ENCODE measurements around the gene CHFR. TPM values are rescaled to one million over a fixed set of nuclear protein-coding genes. Genes with fewer than 3 reads are reported as not detected.

CHFR gene
- total RNA-seq, 4 donors from 2014 or later: 25.5 to 38.6 (median 30.4) TPM

DNA sequence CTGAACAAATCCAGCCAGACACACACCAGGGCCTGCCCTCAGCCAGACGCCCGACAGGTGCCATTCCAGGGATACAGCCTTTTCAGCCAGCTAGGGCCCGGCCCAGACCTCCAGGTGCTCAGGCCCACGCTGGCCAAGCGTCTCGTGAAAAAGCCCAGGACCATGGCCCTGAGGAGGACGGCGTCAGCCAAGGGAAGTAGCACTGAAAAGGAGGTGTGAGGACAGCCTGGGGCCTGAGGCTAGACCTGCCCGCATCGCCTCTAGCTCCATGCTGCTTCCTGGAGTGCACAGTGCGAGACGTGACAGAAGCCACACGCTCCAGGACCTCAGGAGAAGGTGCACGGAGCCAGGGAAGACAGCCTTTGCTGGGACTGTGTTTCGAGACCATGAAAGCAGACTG lies 88.6 kb downstream of the CHFR start:
- TF ChIP-seq, protein P1, sequence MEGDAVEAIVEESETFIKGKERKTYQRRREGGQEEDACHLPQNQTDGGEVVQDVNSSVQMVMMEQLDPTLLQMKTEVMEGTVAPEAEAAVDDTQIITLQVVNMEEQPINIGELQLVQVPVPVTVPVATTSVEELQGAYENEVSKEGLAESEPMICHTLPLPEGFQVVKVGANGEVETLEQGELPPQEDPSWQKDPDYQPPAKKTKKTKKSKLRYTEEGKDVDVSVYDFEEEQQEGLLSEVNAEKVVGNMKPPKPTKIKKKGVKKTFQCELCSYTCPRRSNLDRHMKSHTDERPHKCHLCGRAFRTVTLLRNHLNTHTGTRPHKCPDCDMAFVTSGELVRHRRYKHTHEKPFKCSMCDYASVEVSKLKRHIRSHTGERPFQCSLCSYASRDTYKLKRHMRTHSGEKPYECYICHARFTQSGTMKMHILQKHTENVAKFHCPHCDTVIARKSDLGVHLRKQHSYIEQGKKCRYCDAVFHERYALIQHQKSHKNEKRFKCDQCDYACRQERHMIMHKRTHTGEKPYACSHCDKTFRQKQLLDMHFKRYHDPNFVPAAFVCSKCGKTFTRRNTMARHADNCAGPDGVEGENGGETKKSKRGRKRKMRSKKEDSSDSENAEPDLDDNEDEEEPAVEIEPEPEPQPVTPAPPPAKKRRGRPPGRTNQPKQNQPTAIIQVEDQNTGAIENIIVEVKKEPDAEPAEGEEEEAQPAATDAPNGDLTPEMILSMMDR (IDR thresholded peaks at IDR 0.05; ENCODE audit: low read depth): no peak

DNA sequence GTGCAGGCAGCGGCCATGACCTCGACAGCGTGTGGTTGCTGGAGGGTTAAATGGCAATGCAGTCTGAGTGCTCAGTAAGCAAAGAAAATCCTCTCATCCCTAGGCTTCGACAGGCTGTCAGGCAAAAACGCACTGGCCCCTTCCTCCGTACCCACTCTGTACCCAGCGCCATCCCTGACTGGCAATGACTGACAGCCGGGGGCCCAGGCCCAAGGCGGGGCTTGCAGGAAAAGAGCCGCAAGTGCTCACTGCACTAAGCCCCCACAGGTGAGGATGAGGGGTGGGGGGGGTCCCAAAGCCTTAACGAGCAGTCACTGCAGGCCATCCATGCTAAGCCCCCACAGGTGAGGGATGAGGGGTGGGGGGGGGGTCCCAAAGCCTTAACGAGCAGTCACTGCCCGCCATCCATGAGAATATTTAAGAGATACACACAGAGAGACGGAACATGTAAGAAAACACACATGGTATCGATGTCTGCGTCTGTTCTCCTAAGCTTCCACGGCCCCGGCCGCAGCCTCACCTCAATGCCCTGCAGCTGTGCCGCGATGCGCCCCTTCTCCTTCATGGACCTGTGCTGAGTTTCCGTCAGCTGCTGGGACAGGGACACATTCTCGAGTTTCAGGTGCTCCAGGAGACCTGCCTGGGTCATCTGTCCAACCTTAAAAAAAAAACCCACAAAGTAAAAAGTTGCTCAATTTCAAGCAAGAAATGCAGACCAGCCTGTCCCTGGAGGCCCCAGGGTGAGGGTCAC lies 89.4 kb downstream of the CHFR start:
- TF ChIP-seq, protein P1 (IDR thresholded peaks at IDR 0.05; ENCODE audit: low read depth): no peak

DNA sequence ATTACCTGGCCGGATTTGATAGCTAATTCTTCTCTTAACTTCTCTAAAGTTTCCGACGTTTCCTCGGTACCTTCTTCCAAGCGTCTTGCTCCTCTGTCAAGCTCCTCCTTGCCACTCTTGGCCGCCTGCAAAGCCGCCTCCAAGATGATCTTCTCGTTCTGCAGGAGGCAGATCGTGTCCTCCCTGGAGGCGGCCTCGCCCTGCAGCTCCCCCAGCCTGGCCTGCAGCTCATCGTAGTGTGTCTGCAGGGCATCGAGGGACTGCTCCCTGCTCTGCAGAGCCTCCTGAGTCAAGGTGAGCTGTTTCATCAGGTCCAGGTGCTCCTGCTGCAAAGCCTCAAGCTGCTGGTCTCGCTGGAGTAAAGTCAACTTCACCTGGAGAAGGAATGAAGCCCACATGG lies 91.6 kb downstream of the CHFR start:
- TF ChIP-seq, protein P1 (IDR thresholded peaks at IDR 0.05; ENCODE audit: low read depth): no peak

DNA sequence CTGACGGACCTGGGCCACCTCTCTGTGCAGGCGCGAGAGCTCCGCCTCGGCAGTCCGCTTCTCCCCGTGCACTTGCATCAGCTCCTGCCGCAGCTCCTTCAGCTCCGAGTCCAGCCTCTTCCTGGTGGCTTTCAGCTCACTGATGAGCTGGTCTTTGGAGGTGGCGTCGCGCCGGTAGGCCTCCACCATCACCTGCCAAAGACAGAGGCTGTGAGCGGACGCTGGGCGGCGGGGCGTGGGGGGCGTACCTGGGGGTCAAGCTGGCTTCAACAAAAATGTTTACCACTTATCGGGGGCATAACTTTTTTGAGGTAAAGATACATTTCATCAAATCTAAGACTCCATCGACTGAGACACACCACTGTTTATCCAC lies 98.3 kb downstream of the CHFR start:
- TF ChIP-seq, protein P1 (IDR thresholded peaks at IDR 0.05; ENCODE audit: low read depth): no peak

DNA sequence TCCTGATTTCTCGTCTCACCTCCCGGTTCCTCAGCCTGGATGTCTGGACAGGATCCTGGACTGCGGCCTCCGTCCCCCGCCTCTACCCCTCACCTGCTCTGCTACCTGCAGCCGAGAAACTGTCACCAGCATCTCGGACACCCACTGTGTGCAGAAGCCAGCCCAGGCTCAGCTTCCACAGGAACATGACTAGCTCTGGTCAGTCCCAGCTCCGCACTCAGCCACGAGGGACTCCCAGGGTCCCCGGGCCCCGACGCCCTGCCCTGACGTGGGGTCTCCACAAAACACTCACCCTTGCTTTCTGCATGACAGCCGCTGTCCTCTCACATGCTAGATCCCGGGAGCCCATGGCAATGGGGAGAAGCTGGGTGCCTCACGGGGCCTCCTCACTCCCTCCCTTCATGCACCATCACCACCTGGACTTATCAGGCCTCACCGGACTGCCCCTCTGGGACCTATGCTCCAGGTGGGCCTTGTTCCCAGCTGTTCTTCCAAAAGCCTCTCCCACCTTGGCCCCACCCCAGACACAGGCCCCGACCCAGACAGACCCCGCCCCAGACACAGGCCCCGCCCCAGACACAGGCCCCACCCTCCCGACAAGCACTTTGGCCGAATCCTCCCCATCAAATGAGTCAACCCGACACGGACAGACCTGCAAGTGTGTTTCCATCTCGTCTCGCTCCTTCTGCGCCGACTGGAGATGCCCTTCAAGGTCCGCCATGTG lies 98.9 kb downstream of the CHFR start:
- TF ChIP-seq, protein P1 (IDR thresholded peaks at IDR 0.05; ENCODE audit: low read depth): no peak

DNA sequence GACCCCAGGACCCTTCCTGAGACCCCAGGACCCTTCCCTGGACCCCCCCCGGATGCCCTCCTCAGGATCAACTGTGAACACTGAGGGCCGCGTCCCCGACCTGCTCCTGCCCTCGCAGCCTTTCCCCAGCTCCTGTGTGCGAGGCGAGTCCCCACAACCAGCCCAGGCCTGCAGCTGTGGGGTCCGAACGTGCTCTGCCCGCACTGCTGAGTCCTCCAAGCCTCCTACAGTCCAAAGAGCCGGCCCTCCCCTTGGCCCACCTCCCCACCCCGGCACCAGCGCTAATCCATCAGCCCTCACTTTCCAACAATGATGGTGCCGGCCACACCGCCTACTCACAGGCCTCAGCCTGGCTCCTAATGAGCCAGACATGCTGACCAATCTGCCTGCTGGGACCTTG lies 99.5 kb downstream of the CHFR start:
- TF ChIP-seq, protein P1 (IDR thresholded peaks at IDR 0.05; ENCODE audit: low read depth): no peak

DNA sequence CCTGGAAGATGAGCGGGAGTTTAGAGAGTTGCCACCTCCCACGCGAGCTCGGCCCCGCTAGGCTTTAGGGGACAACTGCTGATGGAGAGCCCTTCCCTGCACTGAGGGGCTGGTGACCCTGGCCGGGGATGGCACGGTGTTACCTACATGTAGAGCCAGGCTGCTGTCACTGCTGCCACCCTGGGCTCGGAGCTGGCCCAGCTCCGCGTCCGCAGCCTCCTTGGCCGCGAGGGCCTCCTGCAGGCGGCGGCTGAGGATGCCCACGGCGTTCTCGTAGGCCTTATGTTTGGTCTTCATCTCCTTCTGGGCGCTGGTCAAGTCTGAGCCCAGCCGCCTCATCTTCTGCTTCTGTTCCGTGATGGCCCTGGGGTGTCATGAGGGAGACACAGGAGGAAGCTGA lies 101.2 kb downstream of the CHFR start:
- TF ChIP-seq, protein P1 (IDR thresholded peaks at IDR 0.05; ENCODE audit: low read depth): no peak
